Transverse colon (tissue), 4 donors: Measurements from ENCODE around the gene PLCE1.

Source experiments
- CTCF ChIP-seq, 5 experiments: fragments of 200-600 bp in 3 of 5; fragments of 450-650 bp in 2 of 5; sonication (generic) in 3 of 5; IDR thresholded peaks; 1 replicate in 2 of 5; 2 replicates in 3 of 5; pipeline ENCODE4 v1.5.1; 2016 to 2017; ENCODE audit warnings: antibody characterized with exemption in 5 of 5, inconsistent platforms in 3 of 5, mild to moderate bottlenecking in 2 of 5, moderate library complexity in 1 of 5
- POLR2AphosphoS5 ChIP-seq, 3 donors: sonication (generic); formaldehyde crosslinking; IDR thresholded peaks; one replicate each; pipeline ENCODE4 v1.6.1; 2016; ENCODE audit warnings: antibody characterized with exemption in 3 of 3

- TF ChIP-seq CTCF (IDR thresholded peaks at IDR 0.05) (no peak), POLR2AphosphoS5 (IDR thresholded peaks at IDR 0.05) (no peak)
Measured at GRCh38 chr10:94035982-94036765, 42.4 kb downstream of the PLCE1 start.
